Left kidney (tissue), 2 donors: Measurements from ENCODE around the gene CCDC33. TPM values are rescaled to one million over a fixed set of nuclear protein-coding genes. Genes with fewer than 3 reads are reported as not detected.

Source experiments
- DNase-seq: peaks from one replicate; pipeline ENCODE4 v3.0.0-alpha.2; 2013
- polyA plus RNA-seq: library from polyadenylated mRNA; unstranded; fragments of 120-200 nt; gene quantifications from one replicate; pipeline ENCODE4 v1.2.1, GENCODE V29; 2013; ENCODE audit not compliant: insufficient read length

Gene CCDC33
- polyA plus RNA-seq, 1 donor: 9.0 TPM

GRCh38 chr15:74208901-74209559 lies 27.1 kb upstream of the CCDC33 start:
- DNase-seq: no peak

GRCh38 chr15:74209560-74209958 lies 26.6 kb upstream of the CCDC33 start:
- no peak for DNase-seq

- no peak for DNase-seq
These were observed 26.0 kb upstream of the CCDC33 start for GRCh38 chr15:74209997-74210671.

- DNase-seq: no peak
These were observed 25.4 kb upstream of the CCDC33 start for GRCh38 chr15:74210729-74211128.

- no peak for DNase-seq
These were observed 24.5 kb upstream of the CCDC33 start for GRCh38 chr15:74211656-74212055.

GRCh38 chr15:74212494-74212893 lies 23.6 kb upstream of the CCDC33 start:
- DNase-seq: no peak

- DNase-seq: no peak
These were observed 22.3 kb upstream of the CCDC33 start for GRCh38 chr15:74213858-74214284.

- DNase-seq: no peak
These were observed 21.7 kb upstream of the CCDC33 start for GRCh38 chr15:74214324-74215021.

- no peak for DNase-seq
These were observed 20.2 kb upstream of the CCDC33 start for GRCh38 chr15:74215958-74216357.

- no peak for DNase-seq
These were observed 19.2 kb upstream of the CCDC33 start for GRCh38 chr15:74216949-74217348.

GRCh38 chr15:74217907-74218885 lies 17.9 kb upstream of the CCDC33 start:
- no peak for DNase-seq

GRCh38 chr15:74220475-74221248 lies 15.5 kb upstream of the CCDC33 start:
- no peak for DNase-seq

GRCh38 chr15:74221399-74222239 lies 14.5 kb upstream of the CCDC33 start:
- no peak for DNase-seq

GRCh38 chr15:74222240-74223119 lies 13.6 kb upstream of the CCDC33 start:
- no peak for DNase-seq

GRCh38 chr15:74225928-74226327 lies 10.2 kb upstream of the CCDC33 start:
- no peak for DNase-seq

- DNase-seq: no peak
These were observed 9.2 kb upstream of the CCDC33 start for GRCh38 chr15:74226761-74227540.

GRCh38 chr15:74227968-74228722 lies 8.0 kb upstream of the CCDC33 start:
- DNase-seq: no peak

- DNase-seq: no peak
These were observed 7.4 kb upstream of the CCDC33 start for GRCh38 chr15:74228723-74229081.
